Fibroblast of the conjunctiva (primary cell): Measurements from ENCODE around the gene SCAMP4.
"Not testable (repeated sequence)": the region's sequence is repeated elsewhere in the genome, so short reads cannot be mapped to it uniquely, and the experiment has no call there.

ENCODE experiments used
- DNase-seq: peaks from one replicate; pipeline ENCODE4 v3.0.0-alpha.2; 2010; ENCODE audit warnings: low read depth

The SCAMP4 gene

GRCh38 chr19:1866693-1867348 lies 38.4 kb upstream of the SCAMP4 start:
- DNase-seq: no peak

- no peak for DNase-seq
These were observed 37.9 kb upstream of the SCAMP4 start for GRCh38 chr19:1867349-1867724.

GRCh38 chr19:1868971-1869370 lies 36.2 kb upstream of the SCAMP4 start:
- no peak for DNase-seq

GRCh38 chr19:1871140-1871597 lies 34.0 kb upstream of the SCAMP4 start:
- no peak for DNase-seq

- no peak for DNase-seq
These were observed 33.6 kb upstream of the SCAMP4 start for GRCh38 chr19:1871630-1872029.

- DNase-seq: no peak
These were observed 32.2 kb upstream of the SCAMP4 start for GRCh38 chr19:1872807-1873523.

- DNase-seq: no peak
These were observed 31.4 kb upstream of the SCAMP4 start for GRCh38 chr19:1873524-1874473.

GRCh38 chr19:1874554-1875185 lies 30.5 kb upstream of the SCAMP4 start:
- no peak for DNase-seq

GRCh38 chr19:1875265-1875645 lies 29.9 kb upstream of the SCAMP4 start:
- DNase-seq: not testable (repeated sequence)

- peak; percentile 70 for DNase-seq
These were observed 29.3 kb upstream of the SCAMP4 start for GRCh38 chr19:1875646-1876495.

GRCh38 chr19:1876496-1877279 lies 28.5 kb upstream of the SCAMP4 start:
- not testable (repeated sequence) for DNase-seq

GRCh38 chr19:1877280-1877660 lies 27.9 kb upstream of the SCAMP4 start:
- not testable (repeated sequence) for DNase-seq

GRCh38 chr19:1878583-1878982 lies 26.6 kb upstream of the SCAMP4 start:
- DNase-seq: not testable (repeated sequence)

GRCh38 chr19:1879982-1880381 lies 25.2 kb upstream of the SCAMP4 start:
- DNase-seq: not testable (repeated sequence)

GRCh38 chr19:1880611-1881392 lies 24.4 kb upstream of the SCAMP4 start:
- DNase-seq: no peak

GRCh38 chr19:1881393-1882088 lies 23.7 kb upstream of the SCAMP4 start:
- DNase-seq: not testable (repeated sequence)

GRCh38 chr19:1882089-1882785 lies 23.0 kb upstream of the SCAMP4 start:
- DNase-seq: no peak
